Neuronal stem cell (in vitro differentiated cells): Measurements from ENCODE around the gene ANKRD27.
A peak's percentile ranks its signal among the peaks of the same experiment; 100 is the strongest.
"Not testable (repeated sequence)": the region's sequence is repeated elsewhere in the genome, so short reads cannot be mapped to it uniquely, and the experiment has no call there.

ENCODE experiments used
- DNase-seq: peaks from one replicate; pipeline ENCODE4 v3.0.0-alpha.2; 2013; ENCODE audit warnings: low spot score
- H2AFZ ChIP-seq: one replicate; pipeline ENCODE4 v1.6.1; 2013; ENCODE audit warnings: mild to moderate bottlenecking, low read length, inconsistent platforms
- H2AK5ac ChIP-seq: 2 replicates; pipeline ENCODE4 v1.6.1; 2013; ENCODE audit warnings: low read depth, mild to moderate bottlenecking, inconsistent platforms, low read length, moderate library complexity, mixed read lengths
- H2BK120ac ChIP-seq: 2 replicates; pipeline ENCODE4 v1.6.1; 2013; ENCODE audit warnings: low read depth, mild to moderate bottlenecking, inconsistent platforms, low read length, moderate library complexity, mixed read lengths
- H2BK12ac ChIP-seq: one replicate; pipeline ENCODE4 v1.6.1; 2013; ENCODE audit warnings: low read length, inconsistent platforms
- H2BK15ac ChIP-seq: 2 replicates; pipeline ENCODE4 v1.6.1; 2013; ENCODE audit warnings: mild to moderate bottlenecking, low read length, inconsistent platforms, mixed read lengths
- H2BK5ac ChIP-seq: one replicate; pipeline ENCODE4 v1.6.1; 2013; ENCODE audit warnings: inconsistent platforms, mild to moderate bottlenecking, low read length, moderate library complexity
- H3K14ac ChIP-seq: one replicate; pipeline ENCODE4 v1.6.1; 2013; ENCODE audit warnings: low read length, inconsistent platforms
- H3K18ac ChIP-seq: 2 replicates; pipeline ENCODE4 v1.6.1; 2013; ENCODE audit warnings: low read length, inconsistent platforms
- H3K23ac ChIP-seq: 2 replicates; pipeline ENCODE4 v1.6.1; 2013; ENCODE audit warnings: low read depth, mild to moderate bottlenecking, mixed read lengths, low read length, inconsistent platforms; ENCODE audit not compliant: poor library complexity
- H3K27ac ChIP-seq: replicated peaks from 3 replicates; pipeline ENCODE4 v1.5.1; 2013; ENCODE audit warnings: low read length, inconsistent platforms
- H3K27me3 ChIP-seq, 3 experiments: 2 replicates each; pipeline ENCODE4 v1.6.1; 2013; ENCODE audit warnings: low read length in 3 of 3, mild to moderate bottlenecking in 2 of 3, inconsistent platforms in 1 of 3, low read depth in 1 of 3, mixed read lengths in 1 of 3, moderate library complexity in 1 of 3; ENCODE audit not compliant: control insufficient read depth in 3 of 3, insufficient read depth in 3 of 3
- H3K36me3 ChIP-seq, 2 donors: replicated peaks in 1 of 2; 2 replicates each; pipeline ENCODE4 v1.6.1; 2013; ENCODE audit warnings: low read length in 2 of 2; ENCODE audit not compliant: control insufficient read depth in 2 of 2, insufficient read depth in 2 of 2
- H3K4ac ChIP-seq: 2 replicates; pipeline ENCODE4 v1.6.1; 2013; ENCODE audit warnings: inconsistent platforms, mild to moderate bottlenecking, low read length, moderate library complexity
- H3K4me1 ChIP-seq, 2 donors: 1 replicate in 1 of 2; 2 replicates in 1 of 2; pipeline ENCODE4 v1.6.1; 2013; ENCODE audit warnings: low read length in 2 of 2, low read depth in 1 of 2; ENCODE audit not compliant: control insufficient read depth in 2 of 2, insufficient read depth in 1 of 2
- H3K4me2 ChIP-seq: one replicate; pipeline ENCODE4 v1.6.1; 2013; ENCODE audit warnings: mild to moderate bottlenecking, low read length, inconsistent platforms; ENCODE audit not compliant: insufficient read depth, poor library complexity, severe bottlenecking
- H3K4me3 ChIP-seq, 2 donors: 2 replicates each; pipeline ENCODE4 v1.5.1; 2013; ENCODE audit warnings: low read length in 2 of 2, mild to moderate bottlenecking in 2 of 2, inconsistent platforms in 1 of 2, moderate library complexity in 1 of 2
- H3K79me1 ChIP-seq: one replicate; pipeline ENCODE4 v1.6.1; 2013; ENCODE audit warnings: low read depth, mild to moderate bottlenecking, inconsistent platforms, low read length, moderate library complexity
- H3K9ac ChIP-seq: one replicate; pipeline ENCODE4 v1.6.1; 2013; ENCODE audit warnings: mild to moderate bottlenecking, low read depth, low read length, inconsistent platforms; ENCODE audit not compliant: poor library complexity
- H3K9me3 ChIP-seq, 2 donors: replicated peaks in 1 of 2; 2 replicates each; pipeline versions ENCODE3 to v1.6.1; 2013; ENCODE audit warnings: low read length in 2 of 2, mild to moderate bottlenecking in 2 of 2, inconsistent platforms in 1 of 2, low read depth in 1 of 2, mixed read lengths in 1 of 2, moderate library complexity in 1 of 2; ENCODE audit not compliant: control insufficient read depth in 2 of 2, insufficient read depth in 1 of 2
- H4K8ac ChIP-seq: one replicate; pipeline ENCODE4 v1.6.1; 2013; ENCODE audit warnings: low read depth, mild to moderate bottlenecking, inconsistent platforms, low read length, moderate library complexity
- H4K91ac ChIP-seq: one replicate; pipeline ENCODE4 v1.6.1; 2013; ENCODE audit warnings: low read length, low read depth, mild to moderate bottlenecking, inconsistent platforms; ENCODE audit not compliant: poor library complexity
- WGBS, 2 donors: extraction: QIAGEN DNeasy Blood & Tissue Kit; methylation state at CpG; one replicate each; pipeline ENCODE4 v1.1.7; 2013; ENCODE audit warnings: missing lambda C conversion rate in 2 of 2, mixed read lengths in 1 of 2; ENCODE audit not compliant: insufficient read length in 2 of 2, insufficient replicate concordance in 1 of 2; ENCODE audit errors: extremely low coverage in 2 of 2; 5-methylcytosine and 5-hydroxymethylcytosine counted together

The ANKRD27 gene

GRCh38 chr19:32694316-32694715 is 19.3 kb upstream of the ANKRD27 start:
- not testable (repeated sequence) for H3K27ac ChIP-seq, H3K4me2 ChIP-seq, H2AK5ac ChIP-seq, H3K27me3 ChIP-seq, H3K18ac ChIP-seq, H3K9me3 ChIP-seq, H3K9ac ChIP-seq, H4K91ac ChIP-seq, H3K23ac ChIP-seq, H2BK12ac ChIP-seq, H3K4me3 ChIP-seq, H2AFZ ChIP-seq, H3K14ac ChIP-seq, H2BK120ac ChIP-seq, H2BK15ac ChIP-seq, H3K4me1 ChIP-seq, H3K4ac ChIP-seq, H4K8ac ChIP-seq, H3K79me1 ChIP-seq, DNase-seq, H3K36me3 ChIP-seq, H2BK5ac ChIP-seq
- WGBS, 2 donors: no CpG with 5 or more reads among the region's 2 CpGs

- not testable (repeated sequence) for H2BK5ac ChIP-seq, H3K36me3 ChIP-seq, H3K9me3 ChIP-seq, H4K8ac ChIP-seq, H4K91ac ChIP-seq, H2AK5ac ChIP-seq, H3K4me3 ChIP-seq, H2BK15ac ChIP-seq, DNase-seq, H3K18ac ChIP-seq, H2AFZ ChIP-seq, H3K4ac ChIP-seq, H3K27ac ChIP-seq, H3K23ac ChIP-seq, H3K79me1 ChIP-seq, H2BK12ac ChIP-seq, H3K14ac ChIP-seq, H3K9ac ChIP-seq, H3K4me2 ChIP-seq, H3K4me1 ChIP-seq, H2BK120ac ChIP-seq, H3K27me3 ChIP-seq
- WGBS, 2 donors: no CpG with 5 or more reads among the region's 20 CpGs
These were observed 18.4 kb upstream of the ANKRD27 start for GRCh38 chr19:32693151-32694108.

- Histone ChIP-seq H3K18ac (peak overlapping the region; percentile 97), H3K23ac (peak overlapping the region; percentile 95), H3K9me3 (no peaks in the 10 kb centered on the region), H2BK15ac (peak overlapping the region; percentile 4), H2BK120ac (no peak overlapping the region), H2AK5ac (peak overlapping the region; percentile 98), H3K4me2 (peak overlapping the region; percentile 64), H4K8ac (peak overlapping the region; percentile 1), H3K14ac (peak overlapping the region; percentile 76), H3K27me3 (peaks cover 0 to 5% (median 0%) of the 10 kb centered on the region in 3 experiments), H4K91ac (no peak overlapping the region), H3K9ac (no peak overlapping the region), H3K4me1 (peaks cover 0 to 8% of the 10 kb centered on the region in 2 donors), H3K27ac (no peak overlapping the region), H3K4me3 (peak overlapping the region; percentile 52 to 75), H3K79me1 (peaks cover 4% of the 10 kb centered on the region), H2AFZ (peak overlapping the region; percentile 95), H3K4ac (peak overlapping the region; percentile 98), H2BK12ac (peak overlapping the region; percentile 86), H2BK5ac (no peak overlapping the region), H3K36me3 (peaks cover 0 to 1% of the 10 kb centered on the region in 2 donors)
- WGBS, 2 donors: no CpG with 5 or more reads among the region's 7 CpGs
- no peak for DNase-seq
These were observed 17.7 kb upstream of the ANKRD27 start for GRCh38 chr19:32692727-32693061.

- no peak overlapping the region for H2BK5ac ChIP-seq
These were observed 17.2 kb upstream of the ANKRD27 start for GRCh38 chr19:32691952-32692726.

More at GRCh38 chr19:32691952-32692726, 17.2 kb upstream of the ANKRD27 start:
- peak overlapping the region; percentile 86 for H2BK12ac ChIP-seq
- peaks cover 0 to 1% of the 10 kb centered on the region in 2 donors for H3K36me3 ChIP-seq
- peak overlapping the region; percentile 92 for H4K91ac ChIP-seq
- H3K9me3 ChIP-seq: no peaks in the 10 kb centered on the region
- H3K18ac ChIP-seq: peak overlapping the region; percentile 97
- peaks cover 0 to 8% of the 10 kb centered on the region in 2 donors for H3K4me1 ChIP-seq
- peak overlapping the region; percentile 1 for H4K8ac ChIP-seq
- peak overlapping the region; percentile 82 for H3K14ac ChIP-seq
- H3K23ac ChIP-seq: peak overlapping the region; percentile 95
- H3K4me2 ChIP-seq: peak overlapping the region; percentile 64
- H2BK15ac ChIP-seq: peak overlapping the region; percentile 4
- peak overlapping the region; percentile 98 for H3K4ac ChIP-seq
- H3K79me1 ChIP-seq: peaks cover 4% of the 10 kb centered on the region
- H3K27me3 ChIP-seq: peaks cover 0 to 5% (median 0%) of the 10 kb centered on the region in 3 experiments
- peak overlapping the region; percentile 98 for H2AK5ac ChIP-seq
- no peak overlapping the region for H3K27ac ChIP-seq
- H2BK120ac ChIP-seq: peak overlapping the region; percentile 87
- H3K9ac ChIP-seq: peak overlapping the region; percentile 91
- DNase-seq: peak; percentile 36
- no CpG with 5 or more reads among the region's 93 CpGs for WGBS, 2 donors
- H3K4me3 ChIP-seq: peak overlapping the region; percentile 52 to 75
- peak overlapping the region; percentile 95 for H2AFZ ChIP-seq
